GM06990 (cell line): ENCODE measurements around the gene PNLIPRP3.
A peak's percentile ranks its signal among the peaks of the same experiment; 100 is the strongest.

Experiments used
- DNase-seq: peaks from one replicate; pipeline ENCODE4 v3.0.0-alpha.2; 2011; ENCODE audit not compliant: insufficient read length; ENCODE audit errors: extremely low read depth
- H3K27me3 ChIP-seq: replicated peaks from 2 replicates; pipeline ENCODE4 v1.6.0; 2011; ENCODE audit warnings: low read length; ENCODE audit not compliant: control insufficient read depth, insufficient read depth
- H3K36me3 ChIP-seq: 2 replicates; pipeline ENCODE4 v1.5.1; 2011; ENCODE audit warnings: low read length; ENCODE audit not compliant: control insufficient read depth, insufficient read depth
- H3K4me3 ChIP-seq: replicated peaks from 2 replicates; pipeline ENCODE4 v1.5.1; 2011; ENCODE audit warnings: low read depth, mild to moderate bottlenecking, control low read depth, low read length
- CTCF ChIP-seq: IDR thresholded peaks from 2 replicates; pipeline ENCODE4 v1.5.1; 2011; ENCODE audit warnings: low read length, control low read depth, mild to moderate bottlenecking, inconsistent platforms; ENCODE audit not compliant: insufficient read depth, poor library complexity, severe bottlenecking

Gene PNLIPRP3

GRCh38 chr10:116521424-116522290 lies 94.0 kb downstream of the PNLIPRP3 start:
- Histone ChIP-seq H3K36me3 (no peaks in the 10 kb centered on the region), H3K27me3 (no peaks in the 10 kb centered on the region), H3K4me3 (no peak overlapping the region)
- peak; percentile 72 for TF ChIP-seq CTCF
- DNase-seq: no peak

- H3K36me3 ChIP-seq: no peaks in the 10 kb centered on the region
- H3K27me3 ChIP-seq: no peaks in the 10 kb centered on the region
- DNase-seq: no peak
- no peak for TF ChIP-seq CTCF
- H3K4me3 ChIP-seq: no peak overlapping the region
Measured at GRCh38 chr10:116522803-116523381, 95.2 kb downstream of the PNLIPRP3 start.

- no peak overlapping the region for H3K4me3 ChIP-seq
- no peaks in the 10 kb centered on the region for H3K36me3 ChIP-seq
- no peak for TF ChIP-seq CTCF
- no peaks in the 10 kb centered on the region for H3K27me3 ChIP-seq
- no peak for DNase-seq
Measured at GRCh38 chr10:116524736-116525135, 97.1 kb downstream of the PNLIPRP3 start.

- Histone ChIP-seq H3K36me3 (no peaks in the 10 kb centered on the region), H3K27me3 (no peaks in the 10 kb centered on the region), H3K4me3 (no peak overlapping the region)
- TF ChIP-seq CTCF: no peak
- no peak for DNase-seq
Measured at GRCh38 chr10:116526219-116526618, 98.6 kb downstream of the PNLIPRP3 start.
